Placental pericyte (primary cell): ENCODE data around the gene CALR3. TPM values are rescaled to one million over a fixed set of nuclear protein-coding genes. Genes with fewer than 3 reads are reported as not detected.

Source experiments
- small RNA-seq: library from RNA; depleted of rRNA; stranded (forward); fragments of <200 nt; gene quantifications from one replicate; pipeline ENCODE3, GENCODE V24; 2012; ENCODE audit warnings: low replicate concordance
- total RNA-seq: library from RNA; depleted of rRNA; stranded (reverse); fragments of >200 nt; gene quantifications from 2 replicates; pipeline ENCODE4 v1.2.3, GENCODE V29; 2012

The CALR3 gene, protein sequence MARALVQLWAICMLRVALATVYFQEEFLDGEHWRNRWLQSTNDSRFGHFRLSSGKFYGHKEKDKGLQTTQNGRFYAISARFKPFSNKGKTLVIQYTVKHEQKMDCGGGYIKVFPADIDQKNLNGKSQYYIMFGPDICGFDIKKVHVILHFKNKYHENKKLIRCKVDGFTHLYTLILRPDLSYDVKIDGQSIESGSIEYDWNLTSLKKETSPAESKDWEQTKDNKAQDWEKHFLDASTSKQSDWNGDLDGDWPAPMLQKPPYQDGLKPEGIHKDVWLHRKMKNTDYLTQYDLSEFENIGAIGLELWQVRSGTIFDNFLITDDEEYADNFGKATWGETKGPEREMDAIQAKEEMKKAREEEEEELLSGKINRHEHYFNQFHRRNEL
- total RNA-seq: not detected in 2 replicates

DNA sequence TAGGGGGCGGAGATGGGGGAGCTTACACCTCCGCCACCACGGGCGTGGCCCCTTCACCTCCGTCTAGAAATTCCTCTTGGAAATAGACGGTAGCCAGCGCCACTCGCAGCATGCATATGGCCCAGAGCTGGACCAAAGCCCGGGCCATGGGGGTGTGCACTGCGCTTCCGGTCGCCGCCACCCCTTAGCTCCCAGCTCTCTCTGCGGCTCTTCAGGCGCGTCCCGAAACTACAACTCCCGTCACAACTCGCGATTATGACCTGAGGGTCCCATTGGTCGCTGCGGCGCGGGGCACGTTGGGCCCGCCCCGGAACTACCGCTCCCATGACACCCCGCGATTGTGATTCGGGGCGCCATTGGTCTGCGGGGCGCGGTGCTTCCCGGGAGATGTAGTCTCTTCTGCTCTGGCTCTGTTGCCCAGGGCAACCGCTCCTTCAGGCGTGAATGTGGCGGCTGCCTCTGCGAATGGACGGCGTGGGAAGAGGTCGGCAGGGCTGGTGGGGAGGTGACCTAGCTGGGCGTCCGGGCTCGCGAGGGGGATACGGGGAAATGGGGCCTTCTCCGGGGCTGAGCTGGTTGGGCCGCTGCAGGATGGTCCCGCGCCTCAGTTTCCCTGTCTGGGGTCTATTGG is at the start of gene CALR3, which contains the start of gene C19orf44:
Gene CALR3, minus strand, starts transcription at position 186 of the 631 bp plus-strand sequence. Its CDS starts 38 bp downstream, at position 148.
Gene C19orf44, plus strand, starts transcription at position 413 of the 631 bp plus-strand sequence. CDS start 4,399 bp downstream, outside the sequence.

DNA sequence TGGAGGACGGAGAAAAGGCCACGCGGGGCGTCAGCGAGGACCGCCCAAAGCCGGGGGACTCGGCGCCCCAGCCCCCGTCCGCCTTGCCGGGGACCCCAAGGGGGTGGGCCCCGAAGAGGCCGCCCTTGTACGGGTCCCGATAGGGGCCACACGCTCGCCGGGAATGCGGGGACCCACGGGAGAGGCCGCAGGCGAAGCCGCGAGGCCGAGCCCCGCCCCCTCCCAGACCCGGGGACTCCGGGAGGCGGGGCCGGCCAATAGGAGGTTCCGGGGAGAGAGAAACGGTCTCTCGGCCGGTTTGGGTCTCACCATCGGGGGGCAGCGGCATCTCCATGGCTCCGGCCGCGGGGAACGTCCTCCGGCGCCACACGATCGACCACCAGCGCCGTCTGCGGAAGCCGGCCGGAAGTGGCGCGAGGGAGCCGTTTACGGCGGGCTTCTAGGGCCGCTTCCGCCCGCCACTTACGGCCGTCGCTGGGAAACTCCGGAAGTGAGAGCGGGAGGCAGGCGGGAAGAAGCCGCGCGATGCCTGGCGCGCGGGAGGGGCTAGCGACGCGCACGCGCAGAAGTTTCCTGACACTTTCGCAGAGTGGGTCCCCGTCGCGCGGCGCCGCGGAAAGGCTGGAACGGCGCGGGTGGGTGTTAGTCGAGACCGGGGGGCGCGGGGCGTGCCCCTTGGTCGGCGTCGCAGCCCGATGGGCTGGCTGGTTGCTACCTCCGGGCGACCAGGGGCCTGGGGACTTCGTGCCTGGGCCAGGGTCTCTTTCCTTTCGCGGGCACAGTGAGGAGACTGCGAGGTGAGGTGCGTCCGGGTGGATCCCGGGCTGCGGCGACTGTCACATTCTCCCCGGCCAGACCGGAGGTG is 46.3 kb upstream of the CALR3 start, which contains the start of gene CHERP:
Gene CHERP, minus strand, starts transcription at position 393 of the 865 bp plus-strand sequence. Its CDS starts 59 bp downstream, at position 334.

Small RNAs within 50 kb of the gene (small RNA-seq; reads per million reads assigned to genes)
- not detected for gene RN7SL146P

Other genes starting within 250 kb of the CALR3 start
- gene KLF2, start 171.3 kb downstream of the CALR3 start, total RNA-seq: 11.2 and 13.1 TPM in 2 replicates
- 14.9 and 16.0 TPM in 2 replicates for gene EPS15L1, start 24.2 kb downstream of the CALR3 start, total RNA-seq
- gene C19orf44, start 227 bp upstream of the CALR3 start, total RNA-seq: 4.6 and 5.9 TPM in 2 replicates
- 7.9 and 9.2 TPM in 2 replicates for gene CHERP, start 46.3 kb upstream of the CALR3 start, total RNA-seq
- 46.8 and 54.1 TPM in 2 replicates for gene SLC35E1, start 76.2 kb upstream of the CALR3 start, total RNA-seq
- 5.0 and 11.0 TPM in 2 replicates for gene MED26, start 132.0 kb upstream of the CALR3 start, total RNA-seq
- 63.4 and 68.9 TPM in 2 replicates for gene SMIM7, start 164.0 kb upstream of the CALR3 start, total RNA-seq
- gene TMEM38A, start 165.0 kb upstream of the CALR3 start, total RNA-seq: 0.57 and 2.2 TPM in 2 replicates
- not detected in 2 replicates for gene NWD1, start 223.7 kb upstream of the CALR3 start, total RNA-seq